HepG2 (cell line): Measurements from ENCODE around the gene AMZ2. TPM values are rescaled to one million over a fixed set of nuclear protein-coding genes. Genes with fewer than 3 reads are reported as not detected.

Source experiments
- ATAC-seq: fragments of 200-7000 bp; cut with Tn5 transposase; 3 replicates; pipeline ENCODE4 v1.9.1; 2020; ENCODE audit warnings: mild to moderate bottlenecking, moderate library complexity
- BruUV-seq: library from RNA; stranded (reverse); fragments of 400-500 nt; replicated peaks from 2 replicates; lab custom pipeline; 2021; lab: Mats Ljungman, UMichigan
- CTCF ChIA-PET: fragments of 300-600 bp; formaldehyde crosslinking; extraction: SDS; loops from one replicate; lab custom pipeline; 2021; ENCODE audit warnings: low total read pairs, inconsistent platforms, low intra/inter-chr PET ratio; lab: Yijun Ruan, JAX
- POLR2A ChIA-PET: fragments of 350-600 bp; sonication (Branson Sonifier 250); formaldehyde crosslinking; loops from one replicate; lab custom pipeline; 2020; ENCODE audit warnings: antibody characterized with exemption, inconsistent platforms; lab: Yijun Ruan, JAX
- DNase-seq: peaks from one replicate; pipeline ENCODE4 v3.0.0-alpha.2; 2015; ENCODE audit warnings: low spot score
- FAIRE-seq: peaks from 3 replicates; lab custom pipeline; 2011; peaks lifted over from hg19 to GRCh38; lab: Jason Lieb, UNC
- H2AFZ ChIP-seq: one replicate; pipeline ENCODE4 v1.6.1; 2011; ENCODE audit warnings: low read length, inconsistent platforms
- H3K27ac ChIP-seq: fragments of 300-600 bp; 3 replicates; pipeline ENCODE4 v1.8.0; 2011; ENCODE audit warnings: mixed run types, mild to moderate bottlenecking, mixed read lengths, low read length, inconsistent platforms; ENCODE audit not compliant: insufficient read depth; ENCODE audit errors: extremely low read length
- H3K27me3 ChIP-seq, 2 experiments: fragments of 200-600 bp in 1 of 2; 2 replicates in 1 of 2; 3 replicates in 1 of 2; pipeline versions ENCODE4 v1.6.0 to v1.8.0; 2011; ENCODE audit warnings: low read length in 2 of 2, mild to moderate bottlenecking in 2 of 2, moderate library complexity in 2 of 2, inconsistent platforms in 1 of 2; ENCODE audit not compliant: insufficient read depth in 2 of 2, control insufficient read depth in 1 of 2
- H3K36me3 ChIP-seq, 2 experiments: fragments of 200-600 bp in 1 of 2; replicated peaks in 1 of 2; 2 replicates in 1 of 2; 3 replicates in 1 of 2; pipeline versions ENCODE4 v1.5.1 to v1.8.0; 2011; ENCODE audit warnings: low read length in 2 of 2, inconsistent platforms in 1 of 2; ENCODE audit not compliant: insufficient read depth in 2 of 2, control insufficient read depth in 1 of 2
- H3K4me1 ChIP-seq: 2 replicates; pipeline ENCODE4 v1.5.1; 2012; ENCODE audit warnings: low read length, inconsistent platforms; ENCODE audit not compliant: insufficient read depth
- H3K4me2 ChIP-seq: 2 replicates; pipeline ENCODE4 v1.6.0; 2011; ENCODE audit warnings: low read depth, low read length, inconsistent platforms
- H3K4me3 ChIP-seq, 3 experiments: fragments of 200-600 bp in 1 of 3; sonication (generic), shearing (Covaris generic) in 1 of 3; replicated peaks in 1 of 3; 2 replicates each; pipeline ENCODE4 v1.5.1; 2011 to 2016; ENCODE audit warnings: low read length in 3 of 3, inconsistent platforms in 2 of 3, low read depth in 2 of 3, mild to moderate bottlenecking in 2 of 3, control low read depth in 1 of 3, mixed read lengths in 1 of 3; ENCODE audit not compliant: insufficient read depth in 1 of 3
- H3K79me2 ChIP-seq: one replicate; pipeline ENCODE4 v1.6.1; 2011; ENCODE audit warnings: low read length, inconsistent platforms; ENCODE audit not compliant: insufficient read depth
- H3K9ac ChIP-seq: 2 replicates; pipeline ENCODE4 v1.6.0; 2011; ENCODE audit warnings: mild to moderate bottlenecking, low read depth, low read length, inconsistent platforms; ENCODE audit not compliant: insufficient read depth
- H3K9me3 ChIP-seq: 2 replicates; pipeline ENCODE4 v1.5.1; 2012; ENCODE audit warnings: mild to moderate bottlenecking, low read length
- H4K20me1 ChIP-seq: 2 replicates; pipeline ENCODE4 v1.6.0; 2011; ENCODE audit warnings: inconsistent platforms, mild to moderate bottlenecking, low read length, moderate library complexity; ENCODE audit not compliant: insufficient read depth
- CBX2 ChIP-seq, 2 experiments: fragments of 200-600 bp in 1 of 2; sonication (generic); formaldehyde crosslinking in 1 of 2; IDR thresholded peaks; 2 replicates each; pipeline versions ENCODE4 v1.7.0 to v1.8.1; 2018 to 2022; ENCODE audit warnings: low read depth in 2 of 2, low read length in 1 of 2, mild to moderate bottlenecking in 1 of 2, missing genetic modification reagents in 1 of 2
- CTCF ChIP-seq: sonication (generic); formaldehyde crosslinking; IDR thresholded peaks from 2 replicates; pipeline ENCODE4 v1.5.0; 2020; ENCODE audit warnings: mild to moderate bottlenecking, missing genetic modification reagents, moderate library complexity
- GATAD2A ChIP-seq: IDR thresholded peaks from 2 replicates; pipeline ENCODE4 v1.6.1; 2016
- HNF4A ChIP-seq: sonication (generic); formaldehyde crosslinking; IDR thresholded peaks from 2 replicates; pipeline ENCODE4 v1.4.0; 2020; ENCODE audit warnings: missing genetic modification reagents
- HNRNPK ChIP-seq: fragments of 200-400 bp; formaldehyde crosslinking; IDR thresholded peaks from 2 replicates; pipeline ENCODE4 v1.6.1; 2018; ENCODE audit warnings: low read length, low read depth, moderate library complexity, mild to moderate bottlenecking; ENCODE audit not compliant: poor library complexity, severe bottlenecking
- HOXA3 ChIP-seq: sonication (generic); formaldehyde crosslinking; IDR thresholded peaks from 2 replicates; pipeline ENCODE4 v1.5.0; 2020; ENCODE audit warnings: missing genetic modification reagents
- NR2F1 ChIP-seq, 2 experiments: fragments of 450-650 bp in 1 of 2; formaldehyde crosslinking in 1 of 2; IDR thresholded peaks; 2 replicates each; pipeline versions ENCODE4 v1.5.0 to v1.6.1; 2016 to 2020; ENCODE audit warnings: mild to moderate bottlenecking in 1 of 2, missing compliant biosample characterization in 1 of 2, missing genetic modification reagents in 1 of 2, moderate library complexity in 1 of 2
- PAXIP1 ChIP-seq: sonication (generic); formaldehyde crosslinking; conservative IDR thresholded peaks from 2 replicates; pipeline ENCODE4 v1.4.0; 2020; ENCODE audit warnings: mild to moderate bottlenecking, missing genetic modification reagents, moderate library complexity
- RFX3 ChIP-seq: IDR thresholded peaks from 2 replicates; pipeline ENCODE4 v1.6.1; 2016; ENCODE audit warnings: missing biosample characterization, missing genetic modification reagents
- RFXANK ChIP-seq: IDR thresholded peaks from 2 replicates; pipeline ENCODE4 v1.6.1; 2016
- SKI ChIP-seq: fragments of 450-650 bp; IDR thresholded peaks from one replicate; pipeline ENCODE4 v1.6.1; 2018; ENCODE audit warnings: mild to moderate bottlenecking; ENCODE audit not compliant: partially characterized antibody
- TEF ChIP-seq: sonication (generic); formaldehyde crosslinking; IDR thresholded peaks from 2 replicates; pipeline ENCODE4 v1.5.0; 2020; ENCODE audit warnings: missing genetic modification reagents
- ZNF18 ChIP-seq: sonication (generic); formaldehyde crosslinking; IDR thresholded peaks from 2 replicates; pipeline ENCODE4 v1.8.0; 2022; ENCODE audit warnings: mild to moderate bottlenecking, missing genetic modification reagents; ENCODE audit not compliant: insufficient replicate concordance
- ZNF644 ChIP-seq: IDR thresholded peaks from 2 replicates; pipeline ENCODE4 v1.6.1; 2016; ENCODE audit warnings: low read depth
- WGBS: methylation state at CpG from one replicate; pipeline ENCODE4 v1.1.6; 2017; ENCODE audit warnings: low lambda C conversion rate; 5-methylcytosine and 5-hydroxymethylcytosine counted together
- in situ Hi-C: cut with HindIII; loops from 2 replicates; pipeline ENCODE4 v1.10.0; 2017; ENCODE audit warnings: low pct_unique_long_range_greater_than_20kb; ENCODE audit not compliant: extremely low pct_ligation_motif_present
- intact Hi-C: fragments of 100-400 bp; cut with micrococcal nuclease; formaldehyde crosslinking; loops from one replicate; pipeline ENCODE4 v1.10.0; 2022; ENCODE audit not compliant: unreplicated experiment
- polyA plus RNA-seq, 8 experiments: library from polyadenylated mRNA; depleted of rRNA in 3 of 8; stranded (reverse) in 7 of 8; unstranded in 1 of 8; fragments of >200 nt; fragmentation: Illumina TruSeq in 4 of 8; extraction: Trizol in 4 of 8; gene quantifications; 2 replicates each; pipeline versions ENCODE4 v1.2.1 to v1.2.3, GENCODE V29; 2011 to 2016; ENCODE audit warnings: low read depth in 4 of 8, missing spikeins in 1 of 8, mixed read lengths in 1 of 8; ENCODE audit not compliant: insufficient read depth in 1 of 8
- total RNA-seq, 5 experiments: library from RNA; depleted of rRNA; stranded (reverse); fragments of >200 nt; fragmentation: Illumina TruSeq; extraction: Trizol; gene quantifications; 2 replicates each; pipeline ENCODE4 v1.2.3, GENCODE V29; 2016; ENCODE audit warnings: low read depth in 1 of 5

Gene AMZ2
- total and polyA plus RNA-seq, 2 of the 13 experiments (the other 11 are each of a cell fraction or from before 2014, with no cell fraction given): 86.9 to 90.2 TPM

GRCh38 chr17:68255731-68256538, 8.1 kb downstream of the AMZ2 start:
- 40% methylated on average over 5 of the region's 5 CpGs for WGBS
- Histone ChIP-seq H3K9me3 (no peaks in the 10 kb centered on the region), H3K4me1 (peaks cover 19% of the 10 kb centered on the region), H3K4me3 (no peak overlapping the region), H3K4me2 (no peak overlapping the region), H4K20me1 (no peaks in the 10 kb centered on the region), H3K36me3 (peaks cover 1 to 3% of the 10 kb centered on the region in 2 experiments; a peak in 3 of 5 replicates), H2AFZ (no peak overlapping the region), H3K27ac (no peak overlapping the region), H3K79me2 (no peaks in the 10 kb centered on the region), H3K9ac (no peak overlapping the region), H3K27me3 (no peaks in the 10 kb centered on the region)
- BruUV-seq: no TSS peak
- FAIRE-seq: peak; percentile 56
- in situ Hi-C loops: no loop called here
- ATAC-seq: peak; percentile 82
- peak; percentile 40 for DNase-seq
- CTCF ChIA-PET: no interaction called here
- intact Hi-C loops: no loop called here
- POLR2A ChIA-PET: interaction anchor here (1.2 kb wide), 1 partner anchor 9 kb away, joined by 7 read pairs; the partner anchor contains the start of gene AMZ2
- TF ChIP-seq ZNF644 (CRISPR knock-in tag): peak; percentile 44; the same call in 1 of the 2 replicates
- no peak for TF ChIP-seq HNRNPK
- TF ChIP-seq NR2F1 (CRISPR knock-in tag; IDR thresholded peaks at IDR 0.05): 0 out of 4 replicates have a peak, but pooled peaks of 1 of the 2 experiments have one; percentile 49
- peak; percentile 50 for TF ChIP-seq HNF4A
- no peak for TF ChIP-seq ZNF18 (CRISPR knock-in tag)
- 0 out of 2 replicates have a peak, but pooled peaks have one; percentile 36 for TF ChIP-seq GATAD2A (CRISPR knock-in tag)
- TF ChIP-seq CTCF: 0 out of 2 replicates have a peak, but pooled peaks have one; percentile 23
- TF ChIP-seq SKI: no peak
- no peak for TF ChIP-seq TEF (CRISPR knock-in tag)
- peak; percentile 41; the same call in 1 of the 2 replicates for TF ChIP-seq HOXA3 (CRISPR knock-in tag)
- TF ChIP-seq RFX3 (CRISPR knock-in tag): no peak
- no peak for TF ChIP-seq RFXANK (CRISPR knock-in tag)
- TF ChIP-seq CBX2 (IDR thresholded peaks at IDR 0.05; ENCODE audit: low read depth, low read length): no peak
- TF ChIP-seq CBX2 (CRISPR knock-in tag; IDR thresholded peaks at IDR 0.05; ENCODE audit: low read depth): no peak
- TF ChIP-seq PAXIP1: peak; percentile 49
